ENCODE data around the gene TPTE.
"Not testable (repeated sequence)": the region's sequence is repeated elsewhere in the genome, so short reads cannot be mapped to it uniquely, and the experiment has no call there.

DNA sequence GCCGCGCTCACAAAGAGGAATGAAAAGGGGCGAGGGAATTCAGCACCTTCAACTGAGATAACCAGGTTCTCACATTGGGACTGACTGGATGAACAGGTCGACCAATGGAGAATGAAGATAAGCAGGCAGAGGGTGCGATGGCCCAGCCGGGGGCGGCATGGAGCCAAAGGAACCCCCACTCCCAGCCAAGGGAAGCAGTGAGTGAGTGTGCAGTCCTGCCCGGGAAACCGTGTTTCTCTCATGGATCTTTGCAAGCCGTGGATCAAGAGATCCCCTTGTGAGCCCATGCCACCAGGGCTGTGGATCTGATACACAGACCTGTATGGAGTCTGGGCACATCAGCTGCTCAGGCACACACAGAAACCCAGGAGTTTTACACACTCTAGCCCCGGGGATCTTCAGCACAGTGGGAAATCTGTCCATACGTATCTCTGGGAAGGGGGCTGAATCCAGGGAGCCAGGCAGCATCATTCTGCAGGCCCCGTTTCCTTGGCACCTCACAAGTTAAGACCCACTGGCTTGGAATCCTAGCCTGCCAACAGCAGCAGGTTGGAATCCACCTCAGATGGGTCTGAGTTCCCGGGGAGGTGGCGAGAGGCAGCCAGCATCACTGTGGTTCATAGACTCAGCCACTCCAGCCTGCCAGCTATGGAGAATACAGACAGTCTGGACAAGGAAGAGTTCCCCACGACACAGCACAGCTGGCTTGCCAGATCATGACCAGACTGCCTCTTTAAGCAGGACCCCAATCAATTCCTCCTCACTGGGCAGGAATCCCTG lies 53.3 kb downstream of the TPTE start:
- TF ChIP-seq, protein P1, sequence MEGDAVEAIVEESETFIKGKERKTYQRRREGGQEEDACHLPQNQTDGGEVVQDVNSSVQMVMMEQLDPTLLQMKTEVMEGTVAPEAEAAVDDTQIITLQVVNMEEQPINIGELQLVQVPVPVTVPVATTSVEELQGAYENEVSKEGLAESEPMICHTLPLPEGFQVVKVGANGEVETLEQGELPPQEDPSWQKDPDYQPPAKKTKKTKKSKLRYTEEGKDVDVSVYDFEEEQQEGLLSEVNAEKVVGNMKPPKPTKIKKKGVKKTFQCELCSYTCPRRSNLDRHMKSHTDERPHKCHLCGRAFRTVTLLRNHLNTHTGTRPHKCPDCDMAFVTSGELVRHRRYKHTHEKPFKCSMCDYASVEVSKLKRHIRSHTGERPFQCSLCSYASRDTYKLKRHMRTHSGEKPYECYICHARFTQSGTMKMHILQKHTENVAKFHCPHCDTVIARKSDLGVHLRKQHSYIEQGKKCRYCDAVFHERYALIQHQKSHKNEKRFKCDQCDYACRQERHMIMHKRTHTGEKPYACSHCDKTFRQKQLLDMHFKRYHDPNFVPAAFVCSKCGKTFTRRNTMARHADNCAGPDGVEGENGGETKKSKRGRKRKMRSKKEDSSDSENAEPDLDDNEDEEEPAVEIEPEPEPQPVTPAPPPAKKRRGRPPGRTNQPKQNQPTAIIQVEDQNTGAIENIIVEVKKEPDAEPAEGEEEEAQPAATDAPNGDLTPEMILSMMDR (IDR thresholded peaks at IDR 0.05) = not testable (repeated sequence)
- not testable (repeated sequence) for TF ChIP-seq POLR2A (IDR thresholded peaks at IDR 0.05)

Data from uterus (tissue), 2 donors.